Measurements from ENCODE around the gene KCTD14.

GRCh38 chr11:78021611-78022010 lies 1.5 kb downstream of the KCTD14 start:
- no peak for TF ChIP-seq POLR2A (IDR thresholded peaks at IDR 0.05)
- no peak for TF ChIP-seq CTCF (IDR thresholded peaks at IDR 0.05)
